Measurements from ENCODE around the gene BRD2. TPM values are rescaled to one million over a fixed set of nuclear protein-coding genes. Genes with fewer than 3 reads are reported as not detected.

The BRD2 gene
- total and polyA plus RNA-seq, 9 of the 15 experiments (the other 6 are each of a cell fraction or from before 2014, with no cell fraction given): 19.0 to 252 (median 181) TPM

- no peak for TF ChIP-seq YY1 (IDR thresholded peaks at IDR 0.05; ENCODE audit: borderline replicate concordance in 1 of 3, control insufficient read depth in 1 of 3, extremely low read depth in 1 of 3, insufficient read depth in 3 of 3, insufficient read length in 1 of 3, insufficient replicate concordance in 2 of 3, low read depth in 1 of 3, low read length in 2 of 3)
- TF ChIP-seq CBX8 (IDR thresholded peaks at IDR 0.05; ENCODE audit: borderline replicate concordance, extremely low read depth, low read depth, low read length, poor library complexity, severe bottlenecking): no peak
- no peak for TF ChIP-seq ZNF197 (CRISPR knock-in tag; IDR thresholded peaks at IDR 0.05; ENCODE audit: low read depth)
- TF ChIP-seq ZNF41 (CRISPR knock-in tag; conservative IDR thresholded peaks at IDR 0.05): no peak
- TF ChIP-seq, protein P1, sequence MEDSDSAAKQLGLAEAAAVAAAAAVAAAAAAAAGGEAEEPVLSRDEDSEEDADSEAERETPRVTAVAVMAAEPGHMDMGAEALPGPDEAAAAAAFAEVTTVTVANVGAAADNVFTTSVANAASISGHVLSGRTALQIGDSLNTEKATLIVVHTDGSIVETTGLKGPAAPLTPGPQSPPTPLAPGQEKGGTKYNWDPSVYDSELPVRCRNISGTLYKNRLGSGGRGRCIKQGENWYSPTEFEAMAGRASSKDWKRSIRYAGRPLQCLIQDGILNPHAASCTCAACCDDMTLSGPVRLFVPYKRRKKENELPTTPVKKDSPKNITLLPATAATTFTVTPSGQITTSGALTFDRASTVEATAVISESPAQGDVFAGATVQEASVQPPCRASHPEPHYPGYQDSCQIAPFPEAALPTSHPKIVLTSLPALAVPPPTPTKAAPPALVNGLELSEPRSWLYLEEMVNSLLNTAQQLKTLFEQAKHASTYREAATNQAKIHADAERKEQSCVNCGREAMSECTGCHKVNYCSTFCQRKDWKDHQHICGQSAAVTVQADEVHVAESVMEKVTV (CRISPR knock-in tag; IDR thresholded peaks at IDR 0.05): peak; percentile 25; the same call in 1 of the 2 replicates
- TF ChIP-seq KLF6 (CRISPR knock-in tag; IDR thresholded peaks at IDR 0.05; ENCODE audit: borderline replicate concordance): peak; percentile 31; the same call in 1 of the 2 replicates
- no peak for TF ChIP-seq ZC3H4 (CRISPR knock-in tag; IDR thresholded peaks at IDR 0.05; ENCODE audit: borderline replicate concordance)
- TF ChIP-seq PHTF2 (CRISPR knock-in tag; IDR thresholded peaks at IDR 0.05): peak; percentile 46; the same call in 1 of the 2 replicates
- no peak for TF ChIP-seq ZNF551 (CRISPR knock-in tag; IDR thresholded peaks at IDR 0.05)
- TF ChIP-seq MEF2D (tag; conservative IDR thresholded peaks at IDR 0.05; ENCODE audit: low read depth): peak; percentile 53; the same call in 1 of the 2 replicates
- TF ChIP-seq, protein P2, sequence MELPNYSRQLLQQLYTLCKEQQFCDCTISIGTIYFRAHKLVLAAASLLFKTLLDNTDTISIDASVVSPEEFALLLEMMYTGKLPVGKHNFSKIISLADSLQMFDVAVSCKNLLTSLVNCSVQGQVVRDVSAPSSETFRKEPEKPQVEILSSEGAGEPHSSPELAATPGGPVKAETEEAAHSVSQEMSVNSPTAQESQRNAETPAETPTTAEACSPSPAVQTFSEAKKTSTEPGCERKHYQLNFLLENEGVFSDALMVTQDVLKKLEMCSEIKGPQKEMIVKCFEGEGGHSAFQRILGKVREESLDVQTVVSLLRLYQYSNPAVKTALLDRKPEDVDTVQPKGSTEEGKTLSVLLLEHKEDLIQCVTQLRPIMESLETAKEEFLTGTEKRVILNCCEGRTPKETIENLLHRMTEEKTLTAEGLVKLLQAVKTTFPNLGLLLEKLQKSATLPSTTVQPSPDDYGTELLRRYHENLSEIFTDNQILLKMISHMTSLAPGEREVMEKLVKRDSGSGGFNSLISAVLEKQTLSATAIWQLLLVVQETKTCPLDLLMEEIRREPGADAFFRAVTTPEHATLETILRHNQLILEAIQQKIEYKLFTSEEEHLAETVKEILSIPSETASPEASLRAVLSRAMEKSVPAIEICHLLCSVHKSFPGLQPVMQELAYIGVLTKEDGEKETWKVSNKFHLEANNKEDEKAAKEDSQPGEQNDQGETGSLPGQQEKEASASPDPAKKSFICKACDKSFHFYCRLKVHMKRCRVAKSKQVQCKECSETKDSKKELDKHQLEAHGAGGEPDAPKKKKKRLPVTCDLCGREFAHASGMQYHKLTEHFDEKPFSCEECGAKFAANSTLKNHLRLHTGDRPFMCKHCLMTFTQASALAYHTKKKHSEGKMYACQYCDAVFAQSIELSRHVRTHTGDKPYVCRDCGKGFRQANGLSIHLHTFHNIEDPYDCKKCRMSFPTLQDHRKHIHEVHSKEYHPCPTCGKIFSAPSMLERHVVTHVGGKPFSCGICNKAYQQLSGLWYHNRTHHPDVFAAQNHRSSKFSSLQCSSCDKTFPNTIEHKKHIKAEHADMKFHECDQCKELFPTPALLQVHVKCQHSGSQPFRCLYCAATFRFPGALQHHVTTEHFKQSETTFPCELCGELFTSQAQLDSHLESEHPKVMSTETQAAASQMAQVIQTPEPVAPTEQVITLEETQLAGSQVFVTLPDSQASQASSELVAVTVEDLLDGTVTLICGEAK (IDR thresholded peaks at IDR 0.05): peak; percentile 78
- TF ChIP-seq, protein P2 (CRISPR knock-in tag; IDR thresholded peaks at IDR 0.05): no peak
- no peak for TF ChIP-seq ELF2 (CRISPR knock-in tag; IDR thresholded peaks at IDR 0.05)
Observed at GRCh38 chr6:32967151-32968091, 973 bp upstream of the BRD2 start (continued).

All from K562 (cell line).